Cerebellar cortex (tissue), 1 donor: ENCODE results near the gene SOSTDC1.

ENCODE experiments used
- DNase-seq: peaks from one replicate; pipeline ENCODE4 v3.0.0-alpha.2; 2015; ENCODE audit warnings: low spot score

The SOSTDC1 gene

GRCh38 chr7:16419859-16420258 lies 45.7 kb downstream of the SOSTDC1 start:
- DNase-seq = peak; percentile 7

GRCh38 chr7:16419126-16419525 lies 46.4 kb downstream of the SOSTDC1 start:
- no peak for DNase-seq

- DNase-seq = no peak
Measured at GRCh38 chr7:16417906-16418305, 47.6 kb downstream of the SOSTDC1 start.

- no peak for DNase-seq
Measured at GRCh38 chr7:16416289-16417282, 49.0 kb downstream of the SOSTDC1 start.

GRCh38 chr7:16412274-16413254 lies 53.0 kb downstream of the SOSTDC1 start:
- no peak for DNase-seq
